ENCODE results near the gene TBXAS1.

Gene TBXAS1

GRCh38 chr7:139829025-139829774, at the start of gene TBXAS1:
Gene TBXAS1, plus strand, starts transcription at chr7:139829264. Its CDS starts 127 bp downstream, at chr7:139829391.
- DNase-seq (ENCODE audit: low spot score): peak; percentile 38

GRCh38 chr7:139782932-139783331, 46.1 kb upstream of the TBXAS1 start:
- no peak for DNase-seq (ENCODE audit: low spot score)

GRCh38 chr7:139783647-139784385, 45.2 kb upstream of the TBXAS1 start:
- DNase-seq (ENCODE audit: low spot score): no peak

- DNase-seq (ENCODE audit: low spot score): no peak
Observed at GRCh38 chr7:139784648-139785047, 44.4 kb upstream of the TBXAS1 start.

- no peak for DNase-seq (ENCODE audit: low spot score)
Observed at GRCh38 chr7:139791316-139791715, 37.7 kb upstream of the TBXAS1 start.

- no peak for DNase-seq (ENCODE audit: low spot score)
Observed at GRCh38 chr7:139797607-139798006, 31.5 kb upstream of the TBXAS1 start.

- DNase-seq (ENCODE audit: low spot score): no peak
Observed at GRCh38 chr7:139798221-139798620, 30.8 kb upstream of the TBXAS1 start.

- DNase-seq (ENCODE audit: low spot score): no peak
Observed at GRCh38 chr7:139798892-139799291, 30.2 kb upstream of the TBXAS1 start.

GRCh38 chr7:139799586-139799985, 29.5 kb upstream of the TBXAS1 start:
- no peak for DNase-seq (ENCODE audit: low spot score)

- DNase-seq (ENCODE audit: low spot score): no peak
Observed at GRCh38 chr7:139804571-139804970, 24.5 kb upstream of the TBXAS1 start.

- DNase-seq (ENCODE audit: low spot score): no peak
Observed at GRCh38 chr7:139807009-139807408, 22.1 kb upstream of the TBXAS1 start.

GRCh38 chr7:139808427-139808826, 20.6 kb upstream of the TBXAS1 start:
- no peak for DNase-seq (ENCODE audit: low spot score)

- no peak for DNase-seq (ENCODE audit: low spot score)
Observed at GRCh38 chr7:139808846-139809442, 20.1 kb upstream of the TBXAS1 start.

- no peak for DNase-seq (ENCODE audit: low spot score)
Observed at GRCh38 chr7:139811066-139811465, 18.0 kb upstream of the TBXAS1 start.

GRCh38 chr7:139813151-139813550, 15.9 kb upstream of the TBXAS1 start:
- DNase-seq (ENCODE audit: low spot score): no peak

GRCh38 chr7:139813689-139814088, 15.4 kb upstream of the TBXAS1 start:
- no peak for DNase-seq (ENCODE audit: low spot score)

GRCh38 chr7:139817249-139817648, 11.8 kb upstream of the TBXAS1 start:
- DNase-seq (ENCODE audit: low spot score): no peak

GRCh38 chr7:139820089-139820488, 9.0 kb upstream of the TBXAS1 start:
- DNase-seq (ENCODE audit: low spot score): no peak

- no peak for DNase-seq (ENCODE audit: low spot score)
Observed at GRCh38 chr7:139821349-139822105, 7.5 kb upstream of the TBXAS1 start.

GRCh38 chr7:139822855-139823254, 6.2 kb upstream of the TBXAS1 start:
- no peak for DNase-seq (ENCODE audit: low spot score)

- no peak for DNase-seq (ENCODE audit: low spot score)
Observed at GRCh38 chr7:139823959-139824521, 5.0 kb upstream of the TBXAS1 start.
